HCT116 (cell line): ENCODE measurements around the gene CFD. TPM values are rescaled to one million over a fixed set of nuclear protein-coding genes. Genes with fewer than 3 reads are reported as not detected.

Source experiments
- ATAC-seq: fragments of 200-7000 bp; cut with Tn5 transposase; 2 replicates; pipeline ENCODE4 v1.9.1; 2020; ENCODE audit warnings: mild to moderate bottlenecking, moderate library complexity
- BruUV-seq: library from RNA; stranded (reverse); fragments of 400-500 nt; replicated peaks from 2 replicates; lab custom pipeline; 2021; lab: Mats Ljungman, UMichigan
- CTCF ChIA-PET: fragments of 300-600 bp; sonication (Branson Sonifier 250); formaldehyde crosslinking; loops from one replicate; lab custom pipeline; 2021; ENCODE audit warnings: antibody characterized with exemption; lab: Charles Lee
- POLR2A ChIA-PET: fragments of 300-600, 350-600 bp; sonication (Branson Sonifier 250); formaldehyde crosslinking; loops from one replicate; lab custom pipeline; 2021; ENCODE audit warnings: antibody characterized with exemption; lab: Charles Lee
- RAD21 ChIA-PET, 2 experiments: fragments of 300-600 bp; sonication (Branson Sonifier 250); formaldehyde crosslinking; loops; one replicate each; lab custom pipeline; 2023; ENCODE audit warnings: low total read pairs in 2 of 2; ENCODE audit not compliant: uncharacterized antibody in 2 of 2, unreplicated experiment in 2 of 2, low non-redundant PET in 1 of 2; lab: Charles Lee
- DNase-seq: peaks from one replicate; pipeline ENCODE4 v3.0.0-alpha.2; 2010; ENCODE audit warnings: low read depth, low spot score
- H2AFZ ChIP-seq: fragments of 200-600 bp; shearing (Covaris generic), sonication (generic); 2 replicates; pipeline ENCODE4 v1.6.1; 2017; ENCODE audit warnings: low read depth, mixed run types, mixed read lengths, antibody characterized with exemption, low read length; ENCODE audit not compliant: poor library complexity, severe bottlenecking
- H3K27ac ChIP-seq: 2 replicates; pipeline ENCODE4 v1.5.1; 2012; ENCODE audit warnings: low read depth, low read length
- H3K27me3 ChIP-seq: fragments of 200-600 bp; sonication (generic); 2 replicates; pipeline ENCODE4 v1.6.1; 2016; ENCODE audit warnings: mixed run types, low read length, mixed read lengths; ENCODE audit not compliant: insufficient read depth
- H3K36me3 ChIP-seq, 2 experiments: fragments of 200-500 bp in 1 of 2; fragments of 200-600 bp in 1 of 2; sonication (Bioruptor generic) in 1 of 2; sonication (generic) in 1 of 2; 2 replicates each; pipeline versions ENCODE4 v1.5.1 to v1.6.1; 2014 to 2016; ENCODE audit warnings: low read length in 2 of 2, inconsistent platforms in 1 of 2, mixed read lengths in 1 of 2, mixed run types in 1 of 2; ENCODE audit not compliant: insufficient read depth in 2 of 2, control insufficient read depth in 1 of 2
- H3K4me1 ChIP-seq, 2 experiments: fragments of 200-600 bp in 1 of 2; sonication (generic) in 1 of 2; 2 replicates each; pipeline versions ENCODE4 v1.5.1 to v1.6.1; 2012 to 2017; ENCODE audit warnings: low read length in 2 of 2, inconsistent platforms in 1 of 2, mild to moderate bottlenecking in 1 of 2, mixed read lengths in 1 of 2, mixed run types in 1 of 2, moderate library complexity in 1 of 2; ENCODE audit not compliant: insufficient read depth in 2 of 2, control insufficient read depth in 1 of 2
- H3K4me2 ChIP-seq: fragments of 200-600 bp; sonication (generic); 2 replicates; pipeline ENCODE4 v1.6.1; 2017; ENCODE audit warnings: mixed run types, low read length, mixed read lengths
- H3K4me3 ChIP-seq, 2 experiments: fragments of 200-600 bp in 1 of 2; sonication (generic) in 1 of 2; replicated peaks in 1 of 2; 2 replicates each; pipeline ENCODE4 v1.5.1; 2011 to 2016; ENCODE audit warnings: low read length in 2 of 2, control low read depth in 1 of 2, low read depth in 1 of 2, mild to moderate bottlenecking in 1 of 2, mixed read lengths in 1 of 2, mixed run types in 1 of 2
- H3K79me2 ChIP-seq: fragments of 200-600 bp; sonication (generic); 2 replicates; pipeline ENCODE4 v1.6.1; 2017; ENCODE audit warnings: mild to moderate bottlenecking, mixed run types, low read length, moderate library complexity, mixed read lengths; ENCODE audit not compliant: insufficient read depth
- H3K9ac ChIP-seq: fragments of 200-600 bp; sonication (generic); 2 replicates; pipeline ENCODE4 v1.6.1; 2016; ENCODE audit warnings: low read length, mixed read lengths
- H3K9me2 ChIP-seq: fragments of 200-600 bp; sonication (generic), shearing (Covaris generic); 2 replicates; pipeline ENCODE4 v1.6.1; 2017; ENCODE audit warnings: mixed run types, mild to moderate bottlenecking, moderate library complexity; ENCODE audit not compliant: insufficient read depth
- H3K9me3 ChIP-seq, 2 experiments: fragments of 200-500 bp in 1 of 2; fragments of 200-600 bp in 1 of 2; sonication (Bioruptor generic) in 1 of 2; sonication (generic) in 1 of 2; 2 replicates each; pipeline ENCODE4 v1.6.1; 2014 to 2017; ENCODE audit warnings: low read length in 2 of 2, mixed read lengths in 2 of 2, inconsistent platforms in 1 of 2, low read depth in 1 of 2, mild to moderate bottlenecking in 1 of 2, mixed run types in 1 of 2, moderate library complexity in 1 of 2; ENCODE audit not compliant: control insufficient read depth in 1 of 2, insufficient read depth in 1 of 2
- H4K20me1 ChIP-seq: fragments of 200-600 bp; sonication (generic), shearing (Covaris generic); 2 replicates; pipeline ENCODE4 v1.6.1; 2017; ENCODE audit warnings: mixed run types, mild to moderate bottlenecking, moderate library complexity; ENCODE audit not compliant: insufficient read depth
- EGR1 ChIP-seq: IDR thresholded peaks from 2 replicates; pipeline ENCODE4 v1.6.1; 2012; ENCODE audit warnings: low read depth
- ELF1 ChIP-seq: IDR thresholded peaks from 2 replicates; pipeline ENCODE4 v1.6.1; 2012; ENCODE audit warnings: low read depth, borderline replicate concordance
- EZH2 ChIP-seq: fragments of 200-600 bp; sonication (generic); IDR thresholded peaks from 2 replicates; pipeline ENCODE4 v1.6.1; 2017; ENCODE audit warnings: antibody characterized with exemption, mixed run types
- EZH2phosphoT487 ChIP-seq: fragments of 200-600 bp; IDR thresholded peaks from 2 replicates; pipeline ENCODE4 v1.6.1; 2018; ENCODE audit warnings: antibody characterized with exemption, borderline replicate concordance
- FOSL1 ChIP-seq: IDR thresholded peaks from 2 replicates; pipeline ENCODE4 v1.6.1; 2012; ENCODE audit warnings: low read depth
- JUND ChIP-seq: IDR thresholded peaks from 2 replicates; pipeline ENCODE4 v1.6.1; 2012
- MAX ChIP-seq: IDR thresholded peaks from 2 replicates; pipeline ENCODE4 v1.6.1; 2012
- POLR2A ChIP-seq: IDR thresholded peaks from 2 replicates; pipeline ENCODE4 v1.7.0; 2011; ENCODE audit warnings: borderline replicate concordance; ENCODE audit not compliant: insufficient read depth, insufficient read length; ENCODE audit errors: extremely low read depth
- RAD21 ChIP-seq: IDR thresholded peaks from 2 replicates; pipeline ENCODE4 v1.6.1; 2012; ENCODE audit warnings: low read depth, mild to moderate bottlenecking
- REST ChIP-seq: IDR thresholded peaks from 2 replicates; pipeline ENCODE4 v1.6.1; 2012; ENCODE audit warnings: low read depth
- SIN3A ChIP-seq: IDR thresholded peaks from 2 replicates; pipeline ENCODE4 v1.6.1; 2012; ENCODE audit warnings: low read depth
- SP1 ChIP-seq: IDR thresholded peaks from 2 replicates; pipeline ENCODE4 v1.6.1; 2012; ENCODE audit warnings: low read depth
- SRF ChIP-seq: IDR thresholded peaks from 2 replicates; pipeline ENCODE4 v1.6.1; 2012; ENCODE audit warnings: low read depth
- TCF7L2 ChIP-seq: IDR thresholded peaks from 2 replicates; pipeline ENCODE4 v1.7.0; 2011; ENCODE audit warnings: borderline replicate concordance, inconsistent platforms; ENCODE audit not compliant: insufficient read depth, insufficient read length; ENCODE audit errors: extremely low read depth
- ZFX ChIP-seq: fragments of 450-650 bp; IDR thresholded peaks from 2 replicates; pipeline ENCODE4 v1.6.1; 2017
- ZNF274 ChIP-seq: fragments of 200-500 bp; sonication (Bioruptor generic); IDR thresholded peaks from 2 replicates; pipeline ENCODE4 v1.6.1; 2014; ENCODE audit warnings: mild to moderate bottlenecking, low read depth, low read length, inconsistent platforms
- intact Hi-C: fragments of 100-400 bp; cut with micrococcal nuclease; formaldehyde crosslinking; loops from 2 replicates; pipeline ENCODE4 v1.10.0; 2022
- total RNA-seq: library from RNA; stranded (reverse); gene quantifications from one replicate; pipeline ENCODE4 v1.2.1, GENCODE V29; 2021; ENCODE audit not compliant: unreplicated experiment

CFD gene
- total RNA-seq, 1 experiment from 2014 or later: 80.2 TPM

- H3K4me3 ChIP-seq: no peak overlapping the region
- POLR2A ChIA-PET: no interaction called here
- DNase-seq (no peak), ATAC-seq (no peak)
- CTCF ChIA-PET: no interaction called here
- H3K4me2 ChIP-seq: no peak overlapping the region
- H3K36me3 ChIP-seq: no peaks in the 10 kb centered on the region
- peaks cover 69% of the 10 kb centered on the region for H3K79me2 ChIP-seq
- no peak overlapping the region for H2AFZ ChIP-seq
- no peaks in the 10 kb centered on the region for H3K9me2 ChIP-seq
- intact Hi-C loops: no loop called here
- no peak overlapping the region for H3K9ac ChIP-seq
- H3K27ac ChIP-seq: no peak overlapping the region
- TF ChIP-seq TCF7L2 (no peak), SRF (no peak)
- TF ChIP-seq, all 23 proteins: peak for 0
- H4K20me1 ChIP-seq: peaks cover 4% of the 10 kb centered on the region; the same call in 1 of the 2 replicates
- RAD21 ChIA-PET: no interaction called here
- no peaks in the 10 kb centered on the region for H3K27me3 ChIP-seq
- H3K9me3 ChIP-seq: no peaks in the 10 kb centered on the region
- peaks cover 24 to 36% of the 10 kb centered on the region in 2 experiments for H3K4me1 ChIP-seq
- BruUV-seq: no TSS peak
These were observed 47.9 kb downstream of the CFD start for GRCh38 chr19:907183-907853.

- intact Hi-C loops: no loop called here
- Histone ChIP-seq H3K79me2 (peaks cover 51% of the 10 kb centered on the region), H3K9me3 (no peaks in the 10 kb centered on the region), H3K9me2 (no peaks in the 10 kb centered on the region), H3K36me3 (no peaks in the 10 kb centered on the region), H3K27ac (peak overlapping the region; percentile 47; the same call in 1 of the 2 replicates), H3K9ac (no peak overlapping the region), H3K4me1 (peaks cover 28 to 42% of the 10 kb centered on the region in 2 experiments), H3K4me3 (0 out of 4 replicates have a peak overlapping the region, but pooled peaks of 1 of the 2 experiments have one; percentile 20), H2AFZ (no peak overlapping the region), H4K20me1 (peaks cover 4% of the 10 kb centered on the region; the same call in 1 of the 2 replicates), H3K27me3 (no peaks in the 10 kb centered on the region), H3K4me2 (peak overlapping the region; percentile 47; the same call in 1 of the 2 replicates)
- ChIA-PET CTCF (no interaction called here), RAD21 (no interaction called here), POLR2A (no interaction called here)
- no peak for DNase-seq
- BruUV-seq: no TSS peak
- ATAC-seq: no peak
- TF ChIP-seq SP1 (no peak), POLR2A (no peak), RAD21 (no peak), SRF (no peak), REST (no peak), JUND (no peak), ZNF274 (no peak), SIN3A (no peak), TCF7L2 (no peak), EZH2phosphoT487 (no peak), ZFX (no peak), EGR1 (no peak), ELF1 (no peak), EZH2 (no peak), MAX (no peak), FOSL1 (no peak)
These were observed 52.0 kb downstream of the CFD start for GRCh38 chr19:911197-912033.
